GM12875 (cell line): ENCODE measurements around the gene MYO7A.

Experiments
- H3K4me3 ChIP-seq: one replicate; pipeline ENCODE4 v1.5.1; 2011; ENCODE audit warnings: low read depth, low read length, control low read depth
- TF ChIP-seq, protein P1 (sequence below): IDR thresholded peaks from 2 replicates; pipeline ENCODE4 v1.5.1; 2011; ENCODE audit warnings: low read depth, mild to moderate bottlenecking, control low read depth, inconsistent platforms, low read length, moderate library complexity, borderline replicate concordance; ENCODE audit not compliant: insufficient read depth

MYO7A gene

DNA sequence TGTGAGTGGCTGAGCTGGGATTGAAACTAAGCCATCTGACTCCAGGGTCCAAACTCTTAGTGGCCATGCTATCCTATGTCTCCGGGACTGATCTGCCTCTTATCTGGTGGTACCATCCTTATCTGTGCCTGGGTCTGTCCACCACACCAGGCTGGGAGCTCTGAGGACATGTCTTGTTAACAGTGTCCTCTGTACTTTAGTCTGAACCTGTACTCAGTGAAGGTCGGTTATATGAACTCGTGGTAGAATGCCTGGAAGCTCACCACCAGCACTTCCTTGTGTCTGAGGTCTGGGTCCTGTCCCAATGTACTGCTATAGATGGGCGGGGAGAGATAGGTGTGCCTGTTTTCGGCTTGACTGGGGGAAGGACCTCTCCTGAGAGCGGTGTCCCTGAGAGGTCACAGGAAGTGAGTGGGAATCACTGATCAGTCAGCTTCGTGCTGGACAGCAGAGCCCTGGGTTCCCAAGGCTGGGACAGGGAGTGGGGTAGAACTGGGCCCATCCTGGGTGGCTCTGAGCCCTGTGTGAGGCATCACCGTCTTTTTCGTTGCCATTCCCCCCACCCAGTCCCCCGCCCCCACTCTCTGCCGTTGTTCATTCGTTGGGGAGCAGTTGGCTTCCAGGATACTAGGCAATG, 8.9 kb downstream of the MYO7A start:
- TF ChIP-seq, protein P1, sequence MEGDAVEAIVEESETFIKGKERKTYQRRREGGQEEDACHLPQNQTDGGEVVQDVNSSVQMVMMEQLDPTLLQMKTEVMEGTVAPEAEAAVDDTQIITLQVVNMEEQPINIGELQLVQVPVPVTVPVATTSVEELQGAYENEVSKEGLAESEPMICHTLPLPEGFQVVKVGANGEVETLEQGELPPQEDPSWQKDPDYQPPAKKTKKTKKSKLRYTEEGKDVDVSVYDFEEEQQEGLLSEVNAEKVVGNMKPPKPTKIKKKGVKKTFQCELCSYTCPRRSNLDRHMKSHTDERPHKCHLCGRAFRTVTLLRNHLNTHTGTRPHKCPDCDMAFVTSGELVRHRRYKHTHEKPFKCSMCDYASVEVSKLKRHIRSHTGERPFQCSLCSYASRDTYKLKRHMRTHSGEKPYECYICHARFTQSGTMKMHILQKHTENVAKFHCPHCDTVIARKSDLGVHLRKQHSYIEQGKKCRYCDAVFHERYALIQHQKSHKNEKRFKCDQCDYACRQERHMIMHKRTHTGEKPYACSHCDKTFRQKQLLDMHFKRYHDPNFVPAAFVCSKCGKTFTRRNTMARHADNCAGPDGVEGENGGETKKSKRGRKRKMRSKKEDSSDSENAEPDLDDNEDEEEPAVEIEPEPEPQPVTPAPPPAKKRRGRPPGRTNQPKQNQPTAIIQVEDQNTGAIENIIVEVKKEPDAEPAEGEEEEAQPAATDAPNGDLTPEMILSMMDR = no peak
- no peak overlapping the region for H3K4me3 ChIP-seq

DNA sequence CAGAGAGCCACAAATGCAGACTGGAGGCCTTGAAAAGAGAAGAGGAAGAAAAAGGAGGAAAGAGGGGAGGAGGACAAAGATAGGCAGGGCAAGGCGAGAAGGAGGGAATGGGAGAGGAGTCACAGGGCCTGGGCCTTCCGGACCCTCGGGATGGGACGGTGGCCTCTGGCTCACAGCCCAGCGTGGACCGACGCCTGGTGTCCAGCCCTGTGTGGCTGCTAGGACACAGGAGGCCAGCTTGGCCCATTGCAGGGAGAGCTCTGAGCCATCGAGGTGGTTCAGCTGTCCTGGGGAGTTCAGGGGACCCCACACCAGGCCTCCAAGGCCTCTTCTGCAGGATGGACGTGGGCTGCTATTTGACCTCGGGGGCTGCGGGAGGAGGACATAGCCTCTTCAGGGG, 9.4 kb downstream of the MYO7A start:
- H3K4me3 ChIP-seq = no peak overlapping the region
- TF ChIP-seq, protein P1 = no peak

DNA sequence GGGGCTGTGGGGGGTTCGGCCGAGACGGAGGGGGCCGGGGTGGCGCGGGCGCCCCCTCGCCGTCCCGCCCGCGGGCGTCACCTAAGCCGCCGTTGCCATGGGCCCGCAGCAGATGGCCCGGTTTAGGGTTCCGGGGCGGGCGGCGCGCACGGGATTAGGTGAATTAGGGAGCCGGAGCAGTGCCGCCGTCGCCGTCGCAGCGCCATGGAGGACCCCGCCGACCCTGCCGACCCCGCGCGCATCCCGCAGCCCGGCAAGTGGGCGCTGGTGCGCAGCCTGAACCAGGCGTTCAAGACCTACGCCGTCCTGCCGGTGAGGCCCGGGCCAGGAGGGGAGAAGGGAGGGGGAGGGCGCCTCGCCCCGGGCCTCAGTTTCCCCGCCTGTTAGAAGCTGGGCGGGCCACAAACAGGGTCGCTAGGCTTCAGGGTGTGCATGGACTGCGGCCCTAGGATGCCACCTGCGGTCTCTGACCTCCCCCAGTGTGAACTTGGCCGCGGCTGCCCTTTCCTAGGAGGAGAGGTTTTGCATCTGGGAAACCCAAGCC, 10.1 kb downstream of the MYO7A start:
- H3K4me3 ChIP-seq = no peak overlapping the region
- TF ChIP-seq, protein P1 = no peak

DNA sequence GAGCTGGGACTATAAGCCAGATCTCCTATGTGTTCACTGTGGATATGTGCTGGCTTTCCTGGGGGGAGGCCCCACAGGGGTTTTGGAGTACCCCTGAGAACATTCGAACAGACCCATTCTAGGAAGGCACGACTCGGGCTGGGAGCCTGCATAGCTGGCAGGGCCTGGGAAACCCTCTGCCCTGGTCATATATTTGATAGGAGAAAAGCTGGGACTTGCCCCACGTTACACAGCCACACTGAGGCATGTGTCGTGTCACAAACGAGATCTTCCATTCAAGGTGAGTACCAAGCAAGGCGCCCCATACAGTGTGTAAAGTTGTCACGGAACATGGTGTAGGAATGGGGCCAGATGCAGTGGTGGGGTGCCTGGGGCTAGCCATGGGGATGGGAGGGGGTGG, 11.2 kb downstream of the MYO7A start:
- TF ChIP-seq, protein P1 = no peak
- no peak overlapping the region for H3K4me3 ChIP-seq

DNA sequence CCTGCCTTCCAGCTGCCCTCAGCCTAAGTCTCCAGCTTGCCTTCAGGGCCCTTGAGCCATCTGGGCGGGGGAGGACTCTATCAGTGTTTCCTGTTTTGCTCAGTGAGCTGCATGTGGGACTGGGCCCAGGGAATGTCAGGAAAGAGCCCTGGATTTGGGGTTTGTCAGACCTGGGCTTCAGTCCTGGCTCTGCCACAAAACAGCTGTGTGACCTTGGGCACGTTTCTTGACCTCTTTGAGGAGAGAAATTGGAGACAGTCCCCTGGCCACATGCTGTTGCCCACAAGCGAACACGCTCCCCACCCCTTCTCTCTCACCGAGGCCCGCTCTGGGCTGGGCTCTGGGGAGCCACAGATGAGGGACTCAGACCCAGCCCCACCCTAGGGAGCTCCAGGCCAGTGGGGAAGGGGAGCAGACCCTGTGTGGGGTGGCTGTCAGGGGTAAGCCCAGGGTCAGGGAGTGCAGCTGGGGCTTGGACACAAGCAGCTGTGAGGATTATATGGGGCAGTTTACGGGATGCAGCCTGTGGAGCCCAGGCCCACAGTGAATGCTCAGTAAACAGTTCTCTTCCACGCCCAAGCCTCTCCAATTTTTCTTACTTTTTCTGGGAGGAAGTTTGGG, 12.3 kb downstream of the MYO7A start:
- TF ChIP-seq, protein P1 = no peak

DNA sequence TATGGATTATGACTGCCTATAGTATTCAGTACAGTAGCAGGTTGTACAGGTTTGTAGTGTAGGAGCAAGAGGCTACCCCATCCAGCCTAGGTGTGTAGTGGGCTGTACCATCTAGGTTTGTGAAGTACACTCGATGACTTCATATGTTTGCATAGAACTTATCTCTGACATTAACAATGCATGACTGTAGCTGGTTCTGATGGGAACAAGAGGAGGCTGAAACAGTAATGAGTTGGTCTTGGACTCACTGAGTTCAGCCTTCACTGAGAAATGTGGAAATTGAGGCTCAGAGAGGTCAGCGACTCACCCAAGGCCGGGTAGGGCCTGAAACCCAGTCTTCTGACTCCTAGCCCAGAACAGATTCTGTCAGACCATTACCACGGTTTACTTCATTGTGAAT, 13.0 kb downstream of the MYO7A start:
- no peak overlapping the region for H3K4me3 ChIP-seq
- TF ChIP-seq, protein P1 = no peak

More for the DNA sequence above, 12.3 kb downstream of the MYO7A start:
- no peak overlapping the region for H3K4me3 ChIP-seq

DNA sequence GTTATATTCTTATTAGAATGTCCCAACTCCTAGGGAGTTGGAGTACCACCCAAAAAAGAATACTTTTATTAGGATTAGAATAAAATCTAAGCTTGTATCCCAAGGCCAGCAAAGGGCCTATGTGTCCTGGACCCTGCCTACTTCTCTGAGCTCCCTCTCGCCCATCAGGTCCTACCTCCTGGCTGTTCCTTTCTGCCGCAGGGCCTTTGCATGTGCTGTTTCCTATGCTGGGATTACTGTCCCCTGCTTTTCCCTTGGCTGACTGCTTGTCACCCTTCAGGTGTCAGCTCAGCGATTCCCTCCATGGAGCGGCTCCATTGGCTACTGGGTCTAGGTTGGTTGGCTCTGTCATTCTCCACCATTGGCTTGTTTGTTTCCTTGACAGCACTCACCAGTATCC, 13.4 kb downstream of the MYO7A start:
- H3K4me3 ChIP-seq = no peak overlapping the region
- TF ChIP-seq, protein P1 = no peak
